B cell (primary cell): Measurements from ENCODE around the gene FCER2.

Experiments
- EZH2 ChIP-seq: IDR thresholded peaks from 2 replicates; pipeline ENCODE4 v1.6.1; 2012; ENCODE audit warnings: borderline replicate concordance, low read depth, mild to moderate bottlenecking, moderate library complexity, low read length; ENCODE audit not compliant: insufficient read depth, poor library complexity, severe bottlenecking
- TF ChIP-seq, protein P1 (sequence below): fragments of 200-600 bp; IDR thresholded peaks from one replicate; pipeline ENCODE4 v1.8.0; 2022; ENCODE audit warnings: antibody characterized with exemption, mild to moderate bottlenecking

DNA sequence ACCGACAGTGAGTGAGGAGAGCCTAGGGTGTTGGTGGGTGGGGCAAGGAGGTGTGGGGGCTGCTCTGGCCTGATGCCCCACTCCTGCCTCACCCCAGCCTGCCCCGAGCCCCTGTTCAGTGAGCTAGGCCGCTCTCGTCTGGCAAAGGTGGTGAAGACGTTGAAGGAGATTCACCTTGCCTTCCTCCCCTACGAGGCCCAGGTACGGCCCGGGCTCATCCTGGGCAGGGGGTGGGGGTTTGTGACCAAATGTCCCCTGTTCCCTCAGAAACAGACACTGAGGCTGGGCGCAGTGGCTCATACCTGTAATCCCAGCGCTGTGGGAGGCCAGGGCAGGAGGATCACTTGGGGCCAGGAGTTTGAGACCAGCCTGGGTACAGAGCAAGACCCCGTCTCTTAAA, 61.1 kb downstream of the FCER2 start:
- no peak for TF ChIP-seq EZH2
- TF ChIP-seq, protein P1, sequence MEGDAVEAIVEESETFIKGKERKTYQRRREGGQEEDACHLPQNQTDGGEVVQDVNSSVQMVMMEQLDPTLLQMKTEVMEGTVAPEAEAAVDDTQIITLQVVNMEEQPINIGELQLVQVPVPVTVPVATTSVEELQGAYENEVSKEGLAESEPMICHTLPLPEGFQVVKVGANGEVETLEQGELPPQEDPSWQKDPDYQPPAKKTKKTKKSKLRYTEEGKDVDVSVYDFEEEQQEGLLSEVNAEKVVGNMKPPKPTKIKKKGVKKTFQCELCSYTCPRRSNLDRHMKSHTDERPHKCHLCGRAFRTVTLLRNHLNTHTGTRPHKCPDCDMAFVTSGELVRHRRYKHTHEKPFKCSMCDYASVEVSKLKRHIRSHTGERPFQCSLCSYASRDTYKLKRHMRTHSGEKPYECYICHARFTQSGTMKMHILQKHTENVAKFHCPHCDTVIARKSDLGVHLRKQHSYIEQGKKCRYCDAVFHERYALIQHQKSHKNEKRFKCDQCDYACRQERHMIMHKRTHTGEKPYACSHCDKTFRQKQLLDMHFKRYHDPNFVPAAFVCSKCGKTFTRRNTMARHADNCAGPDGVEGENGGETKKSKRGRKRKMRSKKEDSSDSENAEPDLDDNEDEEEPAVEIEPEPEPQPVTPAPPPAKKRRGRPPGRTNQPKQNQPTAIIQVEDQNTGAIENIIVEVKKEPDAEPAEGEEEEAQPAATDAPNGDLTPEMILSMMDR, result no peak
